Endometrial microvascular endothelial cells (primary cell): ENCODE results near the gene SHQ1. TPM values are rescaled to one million over a fixed set of nuclear protein-coding genes. Genes with fewer than 3 reads are reported as not detected.
"Not testable (repeated sequence)": the region's sequence is repeated elsewhere in the genome, so short reads cannot be mapped to it uniquely, and the experiment has no call there.

Experiments used
- in situ Hi-C: cut with HindIII; loops from 2 replicates; pipeline ENCODE4 v1.10.0; 2017; ENCODE audit warnings: low sequenced_read_pairs, low pct_unique_long_range_greater_than_20kb; ENCODE audit errors: inconsistent ontology term
- total RNA-seq: library from RNA; depleted of rRNA; stranded (reverse); fragments of >200 nt; gene quantifications from one replicate; pipeline ENCODE4 v1.2.3, GENCODE V29; 2015; ENCODE audit errors: inconsistent ontology term

The SHQ1 gene
- total RNA-seq, 1 donor from 2014 or later: 20.1 TPM

DNA sequence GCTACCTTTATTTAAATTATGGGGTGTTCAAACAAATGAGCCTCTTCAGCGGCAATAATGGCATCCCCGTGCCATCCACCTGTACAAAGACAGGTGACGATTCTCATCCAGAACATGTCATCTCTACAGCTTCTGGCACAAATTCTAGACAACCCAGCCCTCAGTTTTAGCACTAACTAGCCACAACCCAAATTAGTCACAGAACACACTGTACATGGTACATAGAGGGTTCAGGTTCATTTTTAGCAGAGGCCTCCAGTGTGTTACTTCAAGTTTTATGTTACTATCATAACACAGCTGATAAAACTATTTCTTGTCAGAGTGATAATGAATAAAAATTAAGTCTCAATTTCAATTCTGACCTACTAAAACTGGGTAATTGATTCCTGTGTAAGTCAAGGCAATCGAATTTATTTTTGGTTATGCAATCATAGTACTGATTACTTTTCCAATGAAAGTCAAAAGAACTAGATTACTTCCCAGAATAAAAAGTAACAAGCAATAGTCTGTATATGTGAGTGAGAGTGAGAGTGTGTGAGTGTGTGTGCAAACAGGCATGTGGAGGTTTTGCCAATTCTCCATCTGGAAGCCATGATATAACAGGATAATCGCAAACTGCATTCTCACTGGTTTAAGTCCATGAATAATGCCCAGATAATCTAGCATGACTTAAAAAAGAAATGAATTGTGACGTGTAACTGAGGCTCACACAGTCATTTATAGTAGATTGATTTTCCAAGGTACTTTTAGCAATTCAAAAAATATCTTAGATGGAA is 37.4 kb downstream of the SHQ1 start:
- in situ Hi-C loops: no loop called here

DNA sequence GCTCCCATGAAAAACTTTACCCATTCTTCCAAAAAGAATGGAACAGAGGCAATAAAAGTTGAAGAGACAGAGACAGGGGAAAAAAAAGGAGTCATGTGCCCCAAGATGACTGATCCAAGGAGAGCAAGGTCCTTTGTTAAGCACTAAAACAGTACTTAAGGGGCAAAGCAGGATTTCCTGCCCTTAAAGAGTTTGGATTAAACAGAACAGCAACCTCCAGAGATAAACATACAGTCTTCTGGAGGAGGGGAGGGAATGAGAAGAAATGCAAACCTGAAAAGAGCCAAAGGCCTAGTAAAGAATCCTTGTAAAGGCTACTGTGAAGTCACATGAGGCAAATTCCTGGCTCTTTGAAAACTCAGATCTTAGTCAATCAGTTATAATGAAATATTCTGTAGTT is 38.2 kb downstream of the SHQ1 start:
- in situ Hi-C loops: no loop called here

DNA sequence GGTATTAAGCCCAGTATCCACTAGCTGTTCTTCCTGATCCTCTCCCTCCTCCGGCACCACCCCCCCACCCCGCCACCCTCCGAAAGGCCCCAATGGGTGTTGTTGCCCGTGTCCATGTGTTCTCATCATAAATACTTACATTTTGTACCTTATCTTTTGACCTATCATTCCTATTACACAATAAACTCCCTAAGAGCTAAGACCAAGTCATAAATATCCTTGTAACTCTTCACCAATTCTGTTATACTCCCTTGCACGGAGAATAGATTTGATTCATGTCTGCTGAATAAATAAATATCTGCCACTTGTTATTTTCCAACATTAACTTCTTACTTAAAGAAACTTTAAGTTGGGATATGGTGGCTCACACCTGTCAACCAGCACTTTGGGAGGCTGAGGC is 43.9 kb downstream of the SHQ1 start:
- in situ Hi-C loops: no loop called here

GRCh38 chr3:72803573-72803972 is 44.7 kb downstream of the SHQ1 start:
- in situ Hi-C loops: no loop called here

GRCh38 chr3:72802001-72802400 is 46.2 kb downstream of the SHQ1 start:
- in situ Hi-C loops: no loop called here

DNA sequence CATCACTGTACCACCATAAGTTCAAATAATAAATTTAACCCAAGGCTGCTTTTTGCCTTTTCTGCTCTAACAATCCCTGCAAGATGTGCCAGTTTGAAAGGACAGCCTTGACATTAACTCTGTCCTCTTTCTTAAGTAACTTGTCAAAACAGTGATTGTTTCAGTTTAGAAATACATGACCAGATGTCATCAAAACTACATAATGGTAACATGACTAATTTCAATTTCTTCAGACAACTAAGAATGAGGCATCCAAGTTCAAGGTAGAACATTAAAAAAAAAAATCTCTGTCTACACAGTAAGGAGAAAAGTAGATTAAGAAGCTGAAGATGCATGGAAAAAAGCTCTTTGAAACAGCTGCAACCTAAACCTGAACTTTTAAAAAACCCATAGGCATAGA is 47.4 kb downstream of the SHQ1 start:
- in situ Hi-C loops: no loop called here

DNA sequence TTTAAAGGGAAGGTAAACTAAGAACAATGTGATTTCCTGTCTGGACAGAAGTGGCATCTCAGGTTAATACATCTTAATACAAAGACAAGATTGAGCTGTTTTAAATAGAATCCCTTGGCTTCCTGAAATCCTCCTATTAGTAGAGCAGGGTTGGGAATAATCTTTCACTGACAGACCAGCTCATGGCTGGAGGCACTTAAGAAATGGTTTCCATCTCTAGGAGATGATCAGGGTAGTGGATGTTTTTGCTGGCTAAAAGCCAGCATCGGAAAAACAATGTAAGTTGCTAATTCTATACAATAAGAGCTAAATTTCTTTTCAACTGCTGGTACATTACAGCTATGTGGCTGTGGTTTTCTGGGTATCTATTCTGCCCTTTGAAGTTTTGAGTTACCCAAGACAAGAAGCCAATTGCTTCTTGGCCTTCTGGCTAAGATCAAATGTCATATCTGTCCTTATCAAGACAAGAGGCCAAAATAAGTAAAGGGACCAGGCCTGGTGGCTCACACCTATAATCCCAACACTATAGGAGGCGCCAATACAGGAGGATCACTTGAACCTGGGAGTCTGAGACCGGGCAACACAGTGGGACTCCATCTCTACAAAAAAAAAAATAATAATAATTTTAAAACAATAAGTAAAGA is 49.6 kb downstream of the SHQ1 start:
- in situ Hi-C loops: no loop called here

- in situ Hi-C loops: no loop called here
Observed at GRCh38 chr3:72797773-72798543, 50.3 kb downstream of the SHQ1 start.

- in situ Hi-C loops: no loop called here
Observed at GRCh38 chr3:72794079-72794478, 54.2 kb downstream of the SHQ1 start.

DNA sequence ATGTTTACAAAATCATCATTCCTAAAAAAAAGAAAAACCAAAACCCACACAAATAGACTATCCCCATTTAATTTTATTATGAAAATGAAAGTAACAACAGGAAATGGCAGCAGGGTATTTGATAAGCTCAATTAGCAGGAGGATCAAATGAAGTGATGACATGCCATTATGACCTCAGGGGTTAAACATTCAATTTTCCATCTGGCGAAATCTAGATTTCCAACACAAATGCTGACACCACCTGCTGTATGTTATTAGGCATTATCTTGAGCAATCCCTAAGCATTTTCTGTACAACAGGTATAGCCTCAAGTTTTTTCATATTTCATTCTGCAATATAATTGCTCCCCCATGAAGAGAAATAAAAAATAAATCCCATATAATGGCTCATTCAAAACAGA is 57.1 kb downstream of the SHQ1 start:
- in situ Hi-C loops: no loop called here

GRCh38 chr3:72789786-72790185 is 58.5 kb downstream of the SHQ1 start:
- in situ Hi-C loops: no loop called here

DNA sequence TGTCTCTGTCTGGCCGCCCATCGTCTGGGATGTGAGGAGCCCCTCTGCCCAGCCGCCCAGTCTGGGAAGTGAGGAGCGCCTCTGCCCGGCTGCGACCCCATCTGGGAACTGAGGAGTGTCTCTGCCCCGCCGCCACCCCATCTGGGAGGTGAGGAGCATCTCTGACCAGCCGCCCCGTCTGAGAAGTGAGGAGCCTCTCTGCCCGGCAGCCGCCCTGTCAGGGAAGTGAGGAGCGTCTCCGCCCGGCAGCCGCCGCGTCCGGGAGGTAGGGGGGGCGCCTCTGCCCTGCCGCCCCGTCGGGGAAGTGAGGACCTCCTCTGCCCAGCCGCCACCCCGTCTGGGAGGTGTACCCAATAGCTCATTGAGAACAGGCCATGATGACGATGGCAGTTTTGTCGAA is 60.0 kb downstream of the SHQ1 start:
- in situ Hi-C loops: not testable (repeated sequence)

DNA sequence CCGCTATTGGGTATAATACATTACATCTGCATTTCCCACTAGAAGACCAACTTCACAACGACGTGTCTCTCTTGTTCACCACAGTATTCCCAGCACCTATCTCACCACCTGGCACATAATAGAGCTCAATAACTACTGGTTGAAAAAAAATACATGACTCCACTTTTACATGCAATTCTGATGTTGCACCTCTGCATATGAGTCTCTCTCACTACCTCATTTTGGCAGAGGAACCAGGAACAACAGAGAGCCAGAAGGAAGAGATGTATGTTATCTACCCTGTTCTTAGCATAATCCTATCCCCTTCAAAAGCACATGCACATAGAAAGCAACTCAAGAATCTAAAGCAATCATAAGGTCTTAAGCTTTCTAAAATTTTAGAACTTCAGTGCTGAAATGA is 61.6 kb downstream of the SHQ1 start:
- in situ Hi-C loops: no loop called here

DNA sequence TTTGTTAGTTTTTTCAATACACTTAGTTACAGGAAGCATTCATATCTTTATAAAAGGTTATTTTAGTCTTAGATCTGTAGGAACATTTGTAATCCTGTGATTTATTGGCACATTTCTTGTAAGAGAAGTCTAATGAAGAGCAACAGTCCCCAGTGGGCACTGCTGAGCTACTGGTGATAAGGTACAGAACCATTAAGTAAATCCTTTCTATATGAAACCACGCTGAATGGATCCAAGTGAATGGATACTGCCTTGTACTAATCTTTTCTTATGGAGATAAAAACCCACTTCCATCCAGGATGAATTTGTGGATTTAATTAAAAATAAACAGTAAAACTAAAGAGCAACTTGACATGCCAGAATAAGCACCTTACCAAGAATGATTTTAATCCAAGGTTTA is 64.0 kb downstream of the SHQ1 start:
- in situ Hi-C loops: no loop called here

DNA sequence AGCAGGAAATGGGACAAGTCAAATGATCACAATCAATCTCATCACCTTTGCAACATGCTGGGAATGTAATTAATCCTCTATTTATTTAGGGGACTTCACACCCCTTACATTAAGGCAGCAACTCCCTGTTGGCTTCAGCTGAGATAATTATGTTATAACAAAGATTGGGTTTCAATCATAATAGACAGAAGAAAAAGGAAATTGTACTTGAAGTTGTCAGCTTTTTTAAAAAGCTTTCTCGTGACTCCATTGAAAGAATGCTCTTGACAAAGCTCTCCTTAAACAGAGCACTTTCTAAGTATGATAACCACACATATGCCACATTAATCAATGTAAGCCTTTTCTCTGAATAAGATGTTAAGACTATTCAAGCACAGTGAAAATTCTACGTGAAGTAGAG is 65.7 kb downstream of the SHQ1 start:
- in situ Hi-C loops: no loop called here

- in situ Hi-C loops: no loop called here
Observed at GRCh38 chr3:72769758-72770540, 78.3 kb downstream of the SHQ1 start.

GRCh38 chr3:72768936-72769335 is 79.3 kb downstream of the SHQ1 start:
- in situ Hi-C loops: no loop called here

DNA sequence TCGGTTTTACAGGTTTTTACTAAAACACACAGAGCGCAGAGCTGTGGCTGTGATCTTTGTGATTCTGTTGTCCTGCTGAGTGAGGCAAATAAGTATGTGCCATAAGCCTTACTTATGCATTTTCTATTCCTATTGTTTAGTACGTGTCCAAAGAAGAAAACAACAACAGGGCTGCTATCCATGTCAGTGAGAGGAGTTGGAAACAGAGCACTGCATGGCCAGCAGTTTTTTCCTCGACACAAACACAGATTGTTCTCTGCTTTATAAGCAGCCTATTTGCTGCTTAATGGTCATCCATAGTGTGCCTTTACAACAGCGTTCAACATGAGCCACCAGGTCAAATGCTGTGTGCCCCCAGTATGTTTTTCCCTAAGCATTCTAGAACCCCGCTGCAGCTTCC is 79.8 kb downstream of the SHQ1 start:
- in situ Hi-C loops: no loop called here

- in situ Hi-C loops: no loop called here
Observed at GRCh38 chr3:72768006-72768441, 80.2 kb downstream of the SHQ1 start.
